Measurements from ENCODE around the gene UNC45A. TPM values are rescaled to one million over a fixed set of nuclear protein-coding genes. Genes with fewer than 3 reads are reported as not detected.
"Not testable (repeated sequence)": the region's sequence is repeated elsewhere in the genome, so short reads cannot be mapped to it uniquely, and the experiment has no call there.

UNC45A gene
- total and polyA plus RNA-seq, 2 donors (not counting 1 experiment from before 2014, with no cell fraction given): 56.3 to 79.0 TPM

DNA sequence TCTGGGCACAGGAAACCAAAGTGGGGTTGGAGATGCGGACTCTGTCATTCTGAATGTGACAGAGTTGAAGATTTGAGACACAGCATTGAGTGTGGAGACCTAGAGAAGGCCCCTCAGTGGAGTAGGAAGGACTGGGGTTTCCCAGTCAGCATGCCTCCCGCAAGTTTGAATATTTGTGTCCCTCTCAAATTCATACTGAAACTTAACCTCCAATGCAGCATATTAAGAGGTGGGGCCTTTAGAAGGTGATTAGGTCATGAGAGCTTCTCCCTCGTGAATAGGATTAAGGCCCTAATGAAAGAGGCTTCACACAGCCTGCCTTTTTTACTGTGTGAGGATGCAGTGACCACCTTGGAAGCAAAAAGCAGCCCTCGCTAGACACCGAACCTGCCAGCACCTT is 10.7 kb upstream of the UNC45A start:
- ChIA-PET CTCF (interaction anchor here (4.6 kb wide), 1 partner anchor 8 kb away, joined by 40 read pairs; the partner anchor contains the start of genes HDDC3 and UNC45A), POLR2A (interaction anchor here (0.7 kb wide), 1 partner anchor 30 kb away, joined by 4 read pairs; no protein-coding TSS in a partner anchor)
- Histone ChIP-seq H3K4me1 (ENCODE audit: control insufficient read depth in 2 of 2, insufficient read depth in 2 of 2, low read length in 2 of 2) (peaks cover 3% of the 10 kb centered on the region in 2 donors), H3K27ac (ENCODE audit: low read length in 2 of 2) (no peak overlapping the region), H3K36me3 (replicated peaks in 1 of 2; ENCODE audit: control extremely low read depth in 1 of 2, control insufficient read depth in 1 of 2, extremely low read depth in 1 of 2, insufficient read depth in 2 of 2, low read length in 1 of 2) (peaks cover 5 to 20% of the 10 kb centered on the region in 2 experiments), H3K9ac (ENCODE audit: low read length) (no peak overlapping the region), H4K20me1 (ENCODE audit: control insufficient read depth, insufficient read depth, low read length, poor library complexity, severe bottlenecking) (no peaks in the 10 kb centered on the region), H2AFZ (ENCODE audit: insufficient read depth, low read depth, low read length, poor library complexity, severe bottlenecking) (no peak overlapping the region), H3K4me2 (replicated peaks; ENCODE audit: low read depth, low read length, poor library complexity, severe bottlenecking) (no peak overlapping the region), H3K79me2 (ENCODE audit: control insufficient read depth, insufficient read depth, low read length) (no peaks in the 10 kb centered on the region), H3K9me3 (ENCODE audit: control extremely low read depth in 1 of 3, control insufficient read depth in 2 of 3, insufficient read depth in 1 of 3, low read length in 2 of 3) (no peaks in the 10 kb centered on the region), H3K4me3 (ENCODE audit: control extremely low read depth in 1 of 5, extremely low read depth in 1 of 5, insufficient read depth in 1 of 5, low read depth in 2 of 5, low read length in 4 of 5) (no peak overlapping the region), H3K27me3 (replicated peaks in 1 of 4; ENCODE audit: control extremely low read depth in 1 of 4, control insufficient read depth in 3 of 4, insufficient read depth in 4 of 4, low read length in 3 of 4) (no peaks in the 10 kb centered on the region)
- Mint-ChIP-seq H3K9me3 (ENCODE audit: insufficient read depth) (no peaks in the 10 kb centered on the region), H3K27ac (no peak overlapping the region), H3K4me1 (peaks cover 5% of the 10 kb centered on the region), H3K4me3 (no peak overlapping the region), H3K27me3 (no peaks in the 10 kb centered on the region)
- intact Hi-C loops (cut with micrococcal nuclease): no loop called here
- ATAC-seq (ENCODE audit: low read depth): no peak
- 74% methylated on average over 2 of the region's 5 CpGs for WGBS (ENCODE audit: insufficient coverage)
- DNase-seq: no peak
- no peak for TF ChIP-seq EZH2 (IDR thresholded peaks at IDR 0.05; ENCODE audit: borderline replicate concordance, insufficient read depth, low read depth, low read length, poor library complexity, severe bottlenecking)
- TF ChIP-seq, protein P1, sequence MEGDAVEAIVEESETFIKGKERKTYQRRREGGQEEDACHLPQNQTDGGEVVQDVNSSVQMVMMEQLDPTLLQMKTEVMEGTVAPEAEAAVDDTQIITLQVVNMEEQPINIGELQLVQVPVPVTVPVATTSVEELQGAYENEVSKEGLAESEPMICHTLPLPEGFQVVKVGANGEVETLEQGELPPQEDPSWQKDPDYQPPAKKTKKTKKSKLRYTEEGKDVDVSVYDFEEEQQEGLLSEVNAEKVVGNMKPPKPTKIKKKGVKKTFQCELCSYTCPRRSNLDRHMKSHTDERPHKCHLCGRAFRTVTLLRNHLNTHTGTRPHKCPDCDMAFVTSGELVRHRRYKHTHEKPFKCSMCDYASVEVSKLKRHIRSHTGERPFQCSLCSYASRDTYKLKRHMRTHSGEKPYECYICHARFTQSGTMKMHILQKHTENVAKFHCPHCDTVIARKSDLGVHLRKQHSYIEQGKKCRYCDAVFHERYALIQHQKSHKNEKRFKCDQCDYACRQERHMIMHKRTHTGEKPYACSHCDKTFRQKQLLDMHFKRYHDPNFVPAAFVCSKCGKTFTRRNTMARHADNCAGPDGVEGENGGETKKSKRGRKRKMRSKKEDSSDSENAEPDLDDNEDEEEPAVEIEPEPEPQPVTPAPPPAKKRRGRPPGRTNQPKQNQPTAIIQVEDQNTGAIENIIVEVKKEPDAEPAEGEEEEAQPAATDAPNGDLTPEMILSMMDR (IDR thresholded peaks at IDR 0.05): no peak

DNA sequence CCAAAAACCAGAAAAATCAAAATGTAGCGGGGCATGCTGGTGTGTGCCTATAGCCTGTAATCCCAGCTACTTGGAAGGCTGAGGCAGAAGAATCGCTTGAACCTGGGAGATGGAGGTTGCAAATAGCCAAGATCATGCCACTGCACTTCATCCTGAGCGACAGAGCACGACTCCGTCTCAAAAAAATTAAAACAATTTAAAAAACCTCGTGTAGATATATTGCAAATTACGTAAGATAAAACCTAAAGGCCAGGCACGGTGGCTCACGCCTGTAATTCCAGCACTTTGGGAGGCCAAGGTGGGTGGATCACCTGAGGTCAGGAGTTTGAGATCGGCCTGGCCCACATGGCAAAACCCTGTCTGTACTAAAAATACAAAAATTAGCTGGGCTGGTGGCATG is 8.3 kb upstream of the UNC45A start:
- ATAC-seq (ENCODE audit: low read depth): not testable (repeated sequence)

DNA sequence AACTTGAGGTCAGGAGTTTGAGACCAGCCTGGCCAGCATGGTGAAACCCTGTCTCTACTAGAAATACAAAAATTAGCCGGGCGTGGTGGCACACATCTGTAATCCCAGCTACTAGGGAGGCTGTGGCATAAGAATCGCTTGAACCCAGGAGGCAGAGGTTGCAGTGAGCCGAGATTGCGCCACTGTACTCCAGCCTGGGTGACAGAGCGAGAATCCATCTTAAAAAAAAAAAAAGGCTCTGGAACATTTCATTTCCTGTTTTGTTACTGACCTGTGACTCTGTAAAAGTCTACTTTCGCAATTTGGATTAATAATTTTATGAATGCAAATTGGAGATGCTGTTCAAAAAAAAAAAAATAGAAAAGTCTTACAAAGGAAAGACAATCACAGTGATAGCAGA is 7.0 kb upstream of the UNC45A start:
- H3K79me2 ChIP-seq (ENCODE audit: control insufficient read depth, insufficient read depth, low read length); intact Hi-C loops (cut with micrococcal nuclease); H2AFZ ChIP-seq (ENCODE audit: insufficient read depth, low read depth, low read length, poor library complexity, severe bottlenecking); H3K9me3 Mint-ChIP-seq (ENCODE audit: insufficient read depth); H3K9me3 ChIP-seq (ENCODE audit: control extremely low read depth in 1 of 3, control insufficient read depth in 2 of 3, insufficient read depth in 1 of 3, low read length in 2 of 3); H4K20me1 ChIP-seq (ENCODE audit: control insufficient read depth, insufficient read depth, low read length, poor library complexity, severe bottlenecking); H3K4me2 ChIP-seq (replicated peaks; ENCODE audit: low read depth, low read length, poor library complexity, severe bottlenecking); H3K4me3 ChIP-seq (ENCODE audit: control extremely low read depth in 1 of 5, extremely low read depth in 1 of 5, insufficient read depth in 1 of 5, low read depth in 2 of 5, low read length in 4 of 5); H3K27me3 ChIP-seq (replicated peaks in 1 of 4; ENCODE audit: control extremely low read depth in 1 of 4, control insufficient read depth in 3 of 4, insufficient read depth in 4 of 4, low read length in 3 of 4); H3K9ac ChIP-seq (ENCODE audit: low read length); DNase-seq; H3K27ac ChIP-seq (ENCODE audit: low read length in 2 of 2); H3K27me3 Mint-ChIP-seq; POLR2A ChIA-PET; H3K36me3 ChIP-seq (replicated peaks in 1 of 2; ENCODE audit: control extremely low read depth in 1 of 2, control insufficient read depth in 1 of 2, extremely low read depth in 1 of 2, insufficient read depth in 2 of 2, low read length in 1 of 2); H3K27ac Mint-ChIP-seq; ATAC-seq (ENCODE audit: low read depth): not testable (repeated sequence)
- CTCF ChIA-PET: interaction anchor here (0.7 to 2.0 kb wide), 3 partner anchors 42 to 441 kb away, joined by 3 to 12 read pairs (median 4); no protein-coding TSS in a partner anchor
- H3K4me3 Mint-ChIP-seq: peak overlapping the region; percentile 35
- peaks cover 24 to 35% of the 10 kb centered on the region in 2 donors for H3K4me1 ChIP-seq (ENCODE audit: control insufficient read depth in 2 of 2, insufficient read depth in 2 of 2, low read length in 2 of 2)
- peaks cover 29% of the 10 kb centered on the region for H3K4me1 Mint-ChIP-seq
- WGBS (ENCODE audit: insufficient coverage): 98% methylated on average over 6 of the region's 7 CpGs

More for the DNA sequence above, 8.3 kb upstream of the UNC45A start:
- DNase-seq; H3K27ac Mint-ChIP-seq; POLR2A ChIA-PET; H3K27me3 Mint-ChIP-seq; H3K4me3 Mint-ChIP-seq; H3K4me3 ChIP-seq (ENCODE audit: control extremely low read depth in 1 of 5, extremely low read depth in 1 of 5, insufficient read depth in 1 of 5, low read depth in 2 of 5, low read length in 4 of 5); H3K36me3 ChIP-seq (replicated peaks in 1 of 2; ENCODE audit: control extremely low read depth in 1 of 2, control insufficient read depth in 1 of 2, extremely low read depth in 1 of 2, insufficient read depth in 2 of 2, low read length in 1 of 2); H3K9ac ChIP-seq (ENCODE audit: low read length); H3K4me2 ChIP-seq (replicated peaks; ENCODE audit: low read depth, low read length, poor library complexity, severe bottlenecking); intact Hi-C loops (cut with micrococcal nuclease); H4K20me1 ChIP-seq (ENCODE audit: control insufficient read depth, insufficient read depth, low read length, poor library complexity, severe bottlenecking); H2AFZ ChIP-seq (ENCODE audit: insufficient read depth, low read depth, low read length, poor library complexity, severe bottlenecking); H3K27me3 ChIP-seq (replicated peaks in 1 of 4; ENCODE audit: control extremely low read depth in 1 of 4, control insufficient read depth in 3 of 4, insufficient read depth in 4 of 4, low read length in 3 of 4); H3K9me3 Mint-ChIP-seq (ENCODE audit: insufficient read depth); H3K79me2 ChIP-seq (ENCODE audit: control insufficient read depth, insufficient read depth, low read length); H3K9me3 ChIP-seq (ENCODE audit: control extremely low read depth in 1 of 3, control insufficient read depth in 2 of 3, insufficient read depth in 1 of 3, low read length in 2 of 3); H3K27ac ChIP-seq (ENCODE audit: low read length in 2 of 2): not testable (repeated sequence)
- peaks cover 19 to 24% of the 10 kb centered on the region in 2 donors for H3K4me1 ChIP-seq (ENCODE audit: control insufficient read depth in 2 of 2, insufficient read depth in 2 of 2, low read length in 2 of 2)
- CTCF ChIA-PET: interaction anchor here (1.0 to 1.4 kb wide), 3 partner anchors 8 to 41 kb away, joined by 3 to 6 read pairs (median 5); partner anchors contain the start of gene UNC45A
- peaks cover 23% of the 10 kb centered on the region for H3K4me1 Mint-ChIP-seq
- 100% methylated on average over 4 of the region's 10 CpGs for WGBS (ENCODE audit: insufficient coverage)
